IMR-90 (cell line): ENCODE data around the gene PHOX2A. TPM values are rescaled to one million over a fixed set of nuclear protein-coding genes. Genes with fewer than 3 reads are reported as not detected.

ENCODE experiments used
- ATAC-seq: fragments of 200-7000 bp; cut with Tn5 transposase; 2 replicates; pipeline ENCODE4 v1.9.1; 2020; ENCODE audit warnings: low read depth, mild to moderate bottlenecking, moderate library complexity
- BruUV-seq: library from RNA; stranded (reverse); fragments of 400-500 nt; replicated peaks from 2 replicates; lab custom pipeline; 2021; lab: Mats Ljungman, UMichigan
- CTCF ChIA-PET: fragments of 300-600 bp; formaldehyde crosslinking; extraction: SDS; loops from one replicate; lab custom pipeline; 2021; ENCODE audit warnings: antibody characterized with exemption; lab: Yijun Ruan, JAX
- POLR2A ChIA-PET: fragments of 300-600 bp; sonication (Branson Sonifier 250); formaldehyde crosslinking; loops from one replicate; lab custom pipeline; 2022; ENCODE audit warnings: antibody characterized with exemption; ENCODE audit not compliant: unreplicated experiment; lab: Charles Lee
- DNase-seq: peaks from one replicate; pipeline ENCODE4 v3.0.0; 2013
- H2AFZ ChIP-seq: replicated peaks from 2 replicates; pipeline ENCODE3; 2013; ENCODE audit warnings: low read length, mild to moderate bottlenecking; ENCODE audit not compliant: poor library complexity
- H2AK5ac ChIP-seq: 2 replicates; pipeline ENCODE4 v1.6.1; 2013; ENCODE audit warnings: low read depth, low read length, inconsistent platforms
- H2AK9ac ChIP-seq: replicated peaks from 2 replicates; pipeline ENCODE3; 2013; ENCODE audit warnings: mild to moderate bottlenecking, low read depth, low read length, moderate library complexity; ENCODE audit not compliant: poor library complexity
- H2BK120ac ChIP-seq: 2 replicates; pipeline ENCODE4 v1.6.1; 2013; ENCODE audit warnings: low read depth, low read length, inconsistent platforms
- H2BK15ac ChIP-seq: 3 replicates; pipeline ENCODE4 v1.6.1; 2013; ENCODE audit warnings: low read depth, low read length, inconsistent platforms
- H2BK20ac ChIP-seq: 2 replicates; pipeline ENCODE4 v1.6.1; 2013; ENCODE audit warnings: low read depth, mild to moderate bottlenecking, inconsistent platforms, low read length, moderate library complexity
- H2BK5ac ChIP-seq: 2 replicates; pipeline ENCODE4 v1.6.1; 2013; ENCODE audit warnings: mild to moderate bottlenecking, low read depth, low read length, inconsistent platforms; ENCODE audit not compliant: poor library complexity, severe bottlenecking
- H3K14ac ChIP-seq: replicated peaks from 2 replicates; pipeline ENCODE4 v1.6.1; 2013; ENCODE audit warnings: low read depth, low read length, inconsistent platforms
- H3K18ac ChIP-seq: 2 replicates; pipeline ENCODE4 v1.6.1; 2013; ENCODE audit warnings: low read depth, low read length, control low read depth
- H3K23ac ChIP-seq: 2 replicates; pipeline ENCODE4 v1.6.1; 2013; ENCODE audit warnings: low read depth, low read length, inconsistent platforms
- H3K27ac ChIP-seq: 2 replicates; pipeline ENCODE4 v1.5.1; 2013; ENCODE audit warnings: mild to moderate bottlenecking, control low read depth, low read length; ENCODE audit not compliant: insufficient read depth
- H3K27me3 ChIP-seq: 2 replicates; pipeline ENCODE4 v1.6.1; 2013; ENCODE audit warnings: low read length; ENCODE audit not compliant: control insufficient read depth, insufficient read depth
- H3K36me3 ChIP-seq: 2 replicates; pipeline ENCODE4 v1.6.1; 2013; ENCODE audit warnings: low read length, mixed read lengths; ENCODE audit not compliant: control insufficient read depth, insufficient read depth
- H3K4ac ChIP-seq: 2 replicates; pipeline ENCODE4 v1.6.1; 2013; ENCODE audit warnings: low read depth, low read length, inconsistent platforms
- H3K4me1 ChIP-seq: 2 replicates; pipeline ENCODE4 v1.6.1; 2013; ENCODE audit warnings: low read length, mixed read lengths; ENCODE audit not compliant: control insufficient read depth, insufficient read depth
- H3K4me2 ChIP-seq: 2 replicates; pipeline ENCODE4 v1.6.1; 2013; ENCODE audit warnings: low read depth, mild to moderate bottlenecking, control low read depth, low read length, moderate library complexity
- H3K4me3 ChIP-seq: 2 replicates; pipeline ENCODE4 v1.5.1; 2013; ENCODE audit warnings: low read depth, mild to moderate bottlenecking, control low read depth, low read length, moderate library complexity; ENCODE audit not compliant: insufficient read depth
- H3K56ac ChIP-seq: 2 replicates; pipeline ENCODE4 v1.6.1; 2013; ENCODE audit warnings: low read length, inconsistent platforms; ENCODE audit not compliant: insufficient read depth; ENCODE audit errors: extremely low read depth
- H3K79me1 ChIP-seq, 2 experiments: 2 replicates each; pipeline ENCODE4 v1.6.1; 2013; ENCODE audit warnings: low read length in 2 of 2, inconsistent platforms in 1 of 2, low read depth in 1 of 2
- H3K9ac ChIP-seq: 2 replicates; pipeline ENCODE4 v1.6.1; 2013; ENCODE audit warnings: low read depth, low read length, control low read depth
- H3K9me1 ChIP-seq: 2 replicates; pipeline ENCODE4 v1.6.1; 2013; ENCODE audit warnings: low read length, inconsistent platforms; ENCODE audit not compliant: insufficient read depth
- H3K9me3 ChIP-seq: 2 replicates; pipeline ENCODE4 v1.6.1; 2013; ENCODE audit warnings: low read length; ENCODE audit not compliant: control insufficient read depth, insufficient read depth
- H4K20me1 ChIP-seq: 2 replicates; pipeline ENCODE4 v1.6.1; 2013; ENCODE audit warnings: low read length, inconsistent platforms; ENCODE audit not compliant: insufficient read depth
- H4K5ac ChIP-seq: 2 replicates; pipeline ENCODE4 v1.6.1; 2013; ENCODE audit warnings: mild to moderate bottlenecking, low read depth, low read length, control low read depth
- H4K8ac ChIP-seq, 2 experiments: 2 replicates each; pipeline ENCODE4 v1.6.1; 2013; ENCODE audit warnings: low read depth in 2 of 2, low read length in 2 of 2, control low read depth in 1 of 2, inconsistent platforms in 1 of 2
- H4K91ac ChIP-seq: 2 replicates; pipeline ENCODE4 v1.6.1; 2013; ENCODE audit warnings: low read depth, low read length, inconsistent platforms; ENCODE audit not compliant: insufficient read depth
- POLR2A ChIP-seq: IDR thresholded peaks from 2 replicates; pipeline ENCODE4 v1.6.1; 2012; ENCODE audit warnings: mild to moderate bottlenecking, low read depth, low read length
- SMC3 ChIP-seq: fragments of 150-350 bp; IDR thresholded peaks from 2 replicates; pipeline ENCODE4 v1.6.1; 2016; ENCODE audit warnings: low read depth, mild to moderate bottlenecking, antibody characterized with exemption, low read length, moderate library complexity
- USF2 ChIP-seq: fragments of 150-350 bp; IDR thresholded peaks from 2 replicates; pipeline ENCODE4 v1.6.1; 2017; ENCODE audit warnings: mild to moderate bottlenecking, antibody characterized with exemption, low read length, low read depth
- WGBS, 2 experiments: methylation state at CpG; one replicate each; pipeline versions ENCODE4 v1.1.5 to v1.1.7; 2013; ENCODE audit warnings: missing lambda C conversion rate in 2 of 2; ENCODE audit not compliant: insufficient read length in 1 of 2; ENCODE audit errors: extremely low coverage in 2 of 2; 5-methylcytosine and 5-hydroxymethylcytosine counted together
- dilution Hi-C: fragments of 300-500 bp; cut with HindIII; formaldehyde crosslinking; loops from one replicate; pipeline ENCODE4 v1.14.3; 2018; ENCODE audit warnings: low sequenced_read_pairs; ENCODE audit not compliant: unreplicated experiment
- in situ Hi-C: fragments of 300-500 bp; cut with MboI; formaldehyde crosslinking; loops from 3 replicates; pipeline ENCODE4 v1.14.3; 2019; ENCODE audit warnings: low sequenced_read_pairs, inconsistent platforms, mixed read lengths
- intact Hi-C: fragments of 100-400 bp; cut with micrococcal nuclease; formaldehyde crosslinking; loops from 2 replicates; pipeline ENCODE4 v1.10.0; 2022
- polyA plus RNA-seq, 3 experiments: library from polyadenylated mRNA; depleted of rRNA; stranded (reverse); fragments of >200 nt; gene quantifications; 2 replicates each; pipeline ENCODE4 v1.2.3, GENCODE V29; 2012; ENCODE audit warnings: low replicate concordance in 1 of 3
- total RNA-seq: library from RNA; depleted of rRNA; stranded (reverse); fragments of >200 nt; gene quantifications from 2 replicates; pipeline ENCODE4 v1.2.3, GENCODE V29; 2012

PHOX2A gene
- total and polyA plus RNA-seq, 2 of the 4 experiments (the other 2 are of a cell fraction), result not detected

GRCh38 chr11:72229925-72230763 lies 13.8 kb downstream of the PHOX2A start:
- no peak overlapping the region for H4K8ac ChIP-seq
- TSS peak; percentile 35 for BruUV-seq
- peaks cover 27 to 86% of the 10 kb centered on the region in 2 experiments for H3K79me1 ChIP-seq
- peaks cover 3% of the 10 kb centered on the region; the same call in 1 of the 2 replicates for H3K9me1 ChIP-seq
- H2AK9ac ChIP-seq, result peak overlapping the region; percentile 47
- H2BK15ac ChIP-seq, result no peak overlapping the region
- no peak overlapping the region for H3K4ac ChIP-seq
- H3K23ac ChIP-seq, result no peak overlapping the region
- no peak overlapping the region for H3K18ac ChIP-seq
- H3K4me2 ChIP-seq, result no peak overlapping the region
- no peak overlapping the region for H3K56ac ChIP-seq
- no peak overlapping the region for H2BK5ac ChIP-seq
- H3K4me1 ChIP-seq, result peaks cover 4% of the 10 kb centered on the region; the same call in 1 of the 2 replicates
- in situ Hi-C loops (no loop called here), intact Hi-C loops (no loop called here), dilution Hi-C loops (no loop called here)
- no peak overlapping the region for H3K9ac ChIP-seq
- peak overlapping the region; percentile 9 for H2AFZ ChIP-seq
- no peaks in the 10 kb centered on the region for H3K9me3 ChIP-seq
- H4K5ac ChIP-seq, result no peak overlapping the region
- no peak overlapping the region for H2AK5ac ChIP-seq
- POLR2A ChIA-PET, result no interaction called here
- no peak overlapping the region for H2BK20ac ChIP-seq
- 99% methylated on average over 9 of the region's 21 CpGs; no CpG with 5 or more reads in 1 of the 2 experiments for WGBS, 2 experiments
- no peak for ATAC-seq
- CTCF ChIA-PET, result no interaction called here
- peaks cover 81% of the 10 kb centered on the region for H3K36me3 ChIP-seq
- H2BK120ac ChIP-seq, result no peak overlapping the region
- TF ChIP-seq POLR2A, result no peak
- no peak for TF ChIP-seq USF2
- TF ChIP-seq SMC3, result no peak
- DNase-seq, result no peak
- no peak overlapping the region for H4K91ac ChIP-seq
- no peak overlapping the region for H3K14ac ChIP-seq
- H3K4me3 ChIP-seq, result no peak overlapping the region
- H3K27ac ChIP-seq, result no peak overlapping the region
- peaks cover 78% of the 10 kb centered on the region for H4K20me1 ChIP-seq
- no peaks in the 10 kb centered on the region for H3K27me3 ChIP-seq
